H1 (cell line): ENCODE measurements around the gene PHTF1. TPM values are rescaled to one million over a fixed set of nuclear protein-coding genes. Genes with fewer than 3 reads are reported as not detected.

Experiments used
- CTCF ChIA-PET: fragments of 300-600 bp; sonication (Branson Sonifier 250); formaldehyde crosslinking; loops from one replicate; lab custom pipeline; 2021; ENCODE audit not compliant: partially characterized antibody; lab: Charles Lee
- POLR2A ChIA-PET: fragments of 300-600 bp; sonication (Branson Sonifier 250); formaldehyde crosslinking; loops from one replicate; lab custom pipeline; 2021; ENCODE audit warnings: inconsistent platforms; ENCODE audit not compliant: partially characterized antibody; lab: Charles Lee
- DNase-seq, 2 experiments: peaks; one replicate each; pipeline versions ENCODE4 v3.0.0 to v3.0.0-alpha.2; 2010 to 2022; ENCODE audit warnings: low spot score in 2 of 2, low read depth in 1 of 2, mixed read lengths in 1 of 2
- FAIRE-seq: peaks from 2 replicates; lab custom pipeline; 2011; peaks lifted over from hg19 to GRCh38; lab: Jason Lieb, UNC
- H2AFZ ChIP-seq: 2 replicates; pipeline ENCODE4 v1.8.1; 2012; ENCODE audit warnings: low read length, inconsistent platforms
- H2AK5ac ChIP-seq: 2 replicates; pipeline ENCODE4 v1.6.1; 2013; ENCODE audit warnings: low read depth, low read length
- H2BK120ac ChIP-seq: replicated peaks from 2 replicates; pipeline ENCODE3; 2013; ENCODE audit warnings: low read depth, low read length, inconsistent platforms
- H2BK12ac ChIP-seq: 2 replicates; pipeline ENCODE4 v1.6.1; 2013; ENCODE audit warnings: low read depth, low read length
- H2BK15ac ChIP-seq: 2 replicates; pipeline ENCODE4 v1.6.1; 2013; ENCODE audit warnings: low read length
- H2BK20ac ChIP-seq: 2 replicates; pipeline ENCODE4 v1.6.1; 2013; ENCODE audit warnings: low read length
- H2BK5ac ChIP-seq: 2 replicates; pipeline ENCODE4 v1.6.1; 2013; ENCODE audit warnings: low read depth, low read length
- H3K14ac ChIP-seq: 2 replicates; pipeline ENCODE4 v1.6.1; 2013; ENCODE audit warnings: inconsistent platforms; ENCODE audit not compliant: insufficient read length
- H3K18ac ChIP-seq: 2 replicates; pipeline ENCODE4 v1.6.1; 2013; ENCODE audit warnings: low read length; ENCODE audit errors: extremely low read depth
- H3K23ac ChIP-seq: 2 replicates; pipeline ENCODE4 v1.6.1; 2013; ENCODE audit warnings: inconsistent platforms; ENCODE audit not compliant: insufficient read length
- H3K23me2 ChIP-seq: 2 replicates; pipeline ENCODE4 v1.6.1; 2013; ENCODE audit warnings: low read depth, low read length
- H3K27ac ChIP-seq: 2 replicates; pipeline ENCODE4 v1.6.1; 2011; ENCODE audit warnings: low read depth, low read length, inconsistent platforms
- H3K27me3 ChIP-seq, 4 experiments: replicated peaks in 1 of 4; 1 replicate in 1 of 4; 2 replicates in 3 of 4; pipeline versions ENCODE4 v1.6.1 to v1.8.1; 2011 to 2013; ENCODE audit warnings: low read length in 3 of 4, mild to moderate bottlenecking in 3 of 4, inconsistent platforms in 2 of 4, mixed read lengths in 2 of 4, moderate library complexity in 1 of 4; ENCODE audit not compliant: control insufficient read depth in 3 of 4, insufficient read depth in 3 of 4; ENCODE audit errors: extremely low read depth in 1 of 4
- H3K36me3 ChIP-seq, 4 experiments: 2 replicates each; pipeline versions ENCODE4 v1.6.1 to v1.8.1; 2011 to 2013; ENCODE audit warnings: mild to moderate bottlenecking in 4 of 4, low read length in 3 of 4, moderate library complexity in 2 of 4, control low read depth in 1 of 4, inconsistent platforms in 1 of 4; ENCODE audit not compliant: insufficient read depth in 4 of 4, control insufficient read depth in 2 of 4
- H3K4ac ChIP-seq: replicated peaks from 2 replicates; pipeline ENCODE3; 2013; ENCODE audit warnings: low read length, low read depth, mixed read lengths, inconsistent platforms; ENCODE audit not compliant: insufficient read length
- H3K4me1 ChIP-seq, 4 experiments: replicated peaks in 1 of 4; 1 replicate in 1 of 4; 2 replicates in 3 of 4; pipeline versions ENCODE4 v1.6.1 to v1.8.1; 2011 to 2013; ENCODE audit warnings: low read length in 3 of 4, inconsistent platforms in 2 of 4, mixed read lengths in 1 of 4; ENCODE audit not compliant: insufficient read depth in 4 of 4, control insufficient read depth in 3 of 4
- H3K4me2 ChIP-seq, 2 experiments: 2 replicates each; pipeline versions ENCODE4 v1.6.1 to v1.8.1; 2011 to 2013; ENCODE audit warnings: low read depth in 2 of 2, low read length in 2 of 2, control low read depth in 1 of 2, inconsistent platforms in 1 of 2, mild to moderate bottlenecking in 1 of 2; ENCODE audit not compliant: insufficient read depth in 1 of 2
- H3K4me3 ChIP-seq, 4 experiments: fragments of 200-600, 300-600 bp in 1 of 4; sonication (generic), shearing (Covaris generic), sonication (Bioruptor Twin) in 1 of 4; 2 replicates each; pipeline versions ENCODE4 v1.5.1 to v1.8.1; 2011 to 2016; ENCODE audit warnings: low read length in 4 of 4, low read depth in 3 of 4, control low read depth in 2 of 4, inconsistent platforms in 2 of 4, mild to moderate bottlenecking in 2 of 4, mixed read lengths in 1 of 4, moderate library complexity in 1 of 4; ENCODE audit not compliant: insufficient read depth in 2 of 4; ENCODE audit errors: extremely low read depth in 1 of 4
- H3K56ac ChIP-seq: replicated peaks from 2 replicates; pipeline ENCODE3; 2013; ENCODE audit warnings: low read depth, mild to moderate bottlenecking, mixed read lengths, low read length, inconsistent platforms; ENCODE audit not compliant: insufficient read length
- H3K79me1 ChIP-seq: 2 replicates; pipeline ENCODE4 v1.6.1; 2013; ENCODE audit warnings: low read depth, low read length, control low read depth
- H3K79me2 ChIP-seq, 2 experiments: 2 replicates each; pipeline versions ENCODE4 v1.6.1 to v1.8.1; 2012 to 2013; ENCODE audit warnings: low read length in 2 of 2, mild to moderate bottlenecking in 2 of 2, inconsistent platforms in 1 of 2; ENCODE audit not compliant: insufficient read depth in 2 of 2, control insufficient read depth in 1 of 2
- H3K9ac ChIP-seq, 4 experiments: replicated peaks in 1 of 4; 1 replicate in 1 of 4; 2 replicates in 3 of 4; pipeline versions ENCODE4 v1.6.1 to v1.8.1; 2011 to 2013; ENCODE audit warnings: low read depth in 3 of 4, low read length in 3 of 4, control low read depth in 2 of 4, mild to moderate bottlenecking in 2 of 4, moderate library complexity in 2 of 4, inconsistent platforms in 1 of 4; ENCODE audit errors: extremely low read depth in 1 of 4
- H3K9me3 ChIP-seq, 2 experiments: 2 replicates each; pipeline versions ENCODE4 v1.6.1 to v1.8.1; 2012 to 2013; ENCODE audit warnings: mild to moderate bottlenecking in 2 of 2, moderate library complexity in 2 of 2, control low read depth in 1 of 2, inconsistent platforms in 1 of 2, low read depth in 1 of 2, low read length in 1 of 2, mixed read lengths in 1 of 2; ENCODE audit not compliant: insufficient read depth in 2 of 2
- H4K20me1 ChIP-seq, 2 experiments: replicated peaks in 1 of 2; 2 replicates each; pipeline versions ENCODE3 to v1.8.1; 2011 to 2013; ENCODE audit warnings: inconsistent platforms in 2 of 2, low read length in 2 of 2, mild to moderate bottlenecking in 1 of 2; ENCODE audit not compliant: insufficient read depth in 2 of 2, control insufficient read depth in 1 of 2
- H4K5ac ChIP-seq: 2 replicates; pipeline ENCODE4 v1.6.1; 2013; ENCODE audit warnings: low read length, low read depth, mixed read lengths, inconsistent platforms; ENCODE audit not compliant: insufficient read length
- H4K8ac ChIP-seq: 2 replicates; pipeline ENCODE4 v1.8.0; 2013; ENCODE audit warnings: mild to moderate bottlenecking, moderate library complexity, low read length, inconsistent platforms; ENCODE audit not compliant: insufficient read depth; ENCODE audit errors: extremely low read depth
- H4K91ac ChIP-seq: replicated peaks from 2 replicates; pipeline ENCODE3; 2013; ENCODE audit warnings: low read length, mixed read lengths, inconsistent platforms; ENCODE audit not compliant: insufficient read length
- ATF2 ChIP-seq: IDR thresholded peaks from 2 replicates; pipeline ENCODE4 v1.6.1; 2012; ENCODE audit warnings: low read length, inconsistent platforms
- BCL11A ChIP-seq, 2 experiments: IDR thresholded peaks; one replicate each; pipeline ENCODE4 v1.6.1; 2011; ENCODE audit warnings: low read depth in 2 of 2, low read length in 2 of 2, mild to moderate bottlenecking in 2 of 2
- BRCA1 ChIP-seq: IDR thresholded peaks from 2 replicates; pipeline ENCODE4 v1.6.1; 2012; ENCODE audit warnings: low read depth, low read length, improper control_type of control experiment
- CBX8 ChIP-seq: fragments of 300-800, 300-1000 bp; sonication (generic); IDR thresholded peaks from 2 replicates; pipeline ENCODE4 v1.7.1; 2016; ENCODE audit warnings: low read depth, low read length, borderline replicate concordance
- EZH2 ChIP-seq: fragments of 200-600 bp; sonication (generic); IDR thresholded peaks from 2 replicates; pipeline ENCODE4 v1.7.1; 2012; ENCODE audit warnings: low read depth, mild to moderate bottlenecking, moderate library complexity, low read length, inconsistent platforms; ENCODE audit not compliant: severe bottlenecking
- JUND ChIP-seq: IDR thresholded peaks from 2 replicates; pipeline ENCODE4 v1.6.1; 2011; ENCODE audit warnings: mild to moderate bottlenecking, improper control_type of control experiment, low read length
- KDM1A ChIP-seq: fragments of 200-600, 300-600 bp; sonication (generic); IDR thresholded peaks from 2 replicates; pipeline ENCODE4 v1.7.1; 2016; ENCODE audit warnings: mild to moderate bottlenecking, low read length, borderline replicate concordance
- POLR2AphosphoS5 ChIP-seq: IDR thresholded peaks from 2 replicates; pipeline ENCODE4 v1.6.1; 2011; ENCODE audit warnings: low read depth, low read length
- RBBP5 ChIP-seq: IDR thresholded peaks from 2 replicates; pipeline ENCODE4 v1.7.1; 2012; ENCODE audit warnings: low read depth, mild to moderate bottlenecking, inconsistent platforms, low read length, moderate library complexity, borderline replicate concordance
- USF2 ChIP-seq: IDR thresholded peaks from 2 replicates; pipeline ENCODE4 v1.6.1; 2011; ENCODE audit warnings: low read length, improper control_type of control experiment
- ZNF274 ChIP-seq: IDR thresholded peaks from 2 replicates; pipeline ENCODE4 v1.7.0; 2012; ENCODE audit warnings: low read length, borderline replicate concordance; ENCODE audit errors: extremely low read depth
- WGBS, 2 experiments: shearing (Covaris generic) in 1 of 2; methylation state at CpG; one replicate each; pipeline versions ENCODE4 v1.1.6 to v1.1.7; 2013 to 2015; ENCODE audit warnings: low lambda C conversion rate in 2 of 2, mixed read lengths in 2 of 2, inconsistent platforms in 1 of 2, low coverage in 1 of 2, missing lambda C conversion rate in 1 of 2; ENCODE audit not compliant: insufficient replicate concordance in 2 of 2, insufficient coverage in 1 of 2, insufficient read length in 1 of 2; ENCODE audit errors: extremely low coverage in 1 of 2, missing lambda C conversion rate in 1 of 2; 5-methylcytosine and 5-hydroxymethylcytosine counted together
- polyA plus RNA-seq, 7 experiments: library from polyadenylated mRNA; depleted of rRNA in 3 of 7; stranded (reverse) in 5 of 7; unstranded in 2 of 7; fragments of >200 nt in 5 of 7; fragments of 200-250 nt in 2 of 7; gene quantifications; 1 replicate in 5 of 7; 2 replicates in 1 of 7; 4 replicates in 1 of 7; pipeline versions ENCODE4 v1.2.1 to v1.2.3, GENCODE V29; 2011 to 2013; ENCODE audit warnings: missing spikeins in 2 of 7, mixed read lengths in 2 of 7
- total RNA-seq: library from RNA; stranded (reverse); fragmentation: NEBNext Ultra II Directional; extraction: Animal tissue kit (Norgen Biotek cat#: 25700); gene quantifications from 2 replicates; pipeline ENCODE4 v1.2.1, GENCODE V29; 2021

Gene PHTF1
- total and polyA plus RNA-seq, 2 of the 8 experiments (the other 6 are each of a cell fraction or from before 2014, with no cell fraction given), result 9.1 to 26.9 TPM

GRCh38 chr1:113756461-113756860, 2.8 kb downstream of the PHTF1 start:
- ChIA-PET CTCF (no interaction called here), POLR2A (no interaction called here)
- H3K79me2 ChIP-seq, result peaks cover 0 to 7% of the 10 kb centered on the region in 2 experiments; a peak in 2 of 4 replicates
- H3K36me3 ChIP-seq, result peaks cover 0 to 10% (median 0%) of the 10 kb centered on the region in 4 experiments; a peak in 1 of 8 replicates
- H2BK12ac ChIP-seq, result no peak overlapping the region
- H3K23me2 ChIP-seq, result peaks cover 7% of the 10 kb centered on the region
- no peak for FAIRE-seq
- H3K14ac ChIP-seq, result no peak overlapping the region
- no peak overlapping the region for H4K5ac ChIP-seq
- H2BK20ac ChIP-seq, result no peak overlapping the region
- no peak overlapping the region for H4K91ac ChIP-seq
- H2AK5ac ChIP-seq, result no peak overlapping the region
- H3K4me3 ChIP-seq, result no peak overlapping the region
- no peaks in the 10 kb centered on the region for H3K27me3 ChIP-seq
- no peak overlapping the region for H3K4me2 ChIP-seq
- peaks cover 0 to 2% of the 10 kb centered on the region in 2 experiments for H4K20me1 ChIP-seq
- H2BK120ac ChIP-seq, result no peak overlapping the region
- no peak for DNase-seq
- H2BK5ac ChIP-seq, result no peak overlapping the region
- H3K18ac ChIP-seq, result no peak overlapping the region
- H3K9me3 ChIP-seq, result no peaks in the 10 kb centered on the region
- H3K9ac ChIP-seq, result no peak overlapping the region
- H4K8ac ChIP-seq, result no peak overlapping the region
- H3K79me1 ChIP-seq, result no peaks in the 10 kb centered on the region
- H3K4ac ChIP-seq, result no peak overlapping the region
- no peak overlapping the region for H3K23ac ChIP-seq
- no peak overlapping the region for H3K27ac ChIP-seq
- no peak overlapping the region for H2AFZ ChIP-seq
- no peak overlapping the region for H3K56ac ChIP-seq
- no peak overlapping the region for H2BK15ac ChIP-seq
- peaks cover 0 to 9% (median 0%) of the 10 kb centered on the region in 4 experiments; a peak in 3 of 7 replicates for H3K4me1 ChIP-seq
- WGBS, 2 experiments, result 91% methylated on average over 1 of the region's 1 CpG; no CpG with 5 or more reads in 1 of the 2 experiments
- TF ChIP-seq KDM1A, result no peak
- no peak for TF ChIP-seq USF2
- TF ChIP-seq POLR2AphosphoS5, result no peak
- TF ChIP-seq CBX8, result no peak
- no peak for TF ChIP-seq ZNF274
- no peak for TF ChIP-seq ATF2
- TF ChIP-seq RBBP5, result no peak
- TF ChIP-seq BCL11A (IDR thresholded peaks at IDR 0.05; ENCODE audit: low read depth in 2 of 2, low read length in 2 of 2), result no peak
- no peak for TF ChIP-seq EZH2
- no peak for TF ChIP-seq JUND
- TF ChIP-seq BRCA1, result no peak
